Activated naive CD8-positive, alpha-beta T cell treated with anti-CD3 and anti-CD28 coated beads, Interleukin-2, amount 50 U/mL, for 16 hours (primary cell): ENCODE data around the gene FHOD3.

Experiments used
- DNase-seq: peaks from one replicate; pipeline ENCODE4 v3.0.0-alpha.2; 2020; ENCODE audit warnings: low read depth, low spot score

FHOD3 gene

DNA sequence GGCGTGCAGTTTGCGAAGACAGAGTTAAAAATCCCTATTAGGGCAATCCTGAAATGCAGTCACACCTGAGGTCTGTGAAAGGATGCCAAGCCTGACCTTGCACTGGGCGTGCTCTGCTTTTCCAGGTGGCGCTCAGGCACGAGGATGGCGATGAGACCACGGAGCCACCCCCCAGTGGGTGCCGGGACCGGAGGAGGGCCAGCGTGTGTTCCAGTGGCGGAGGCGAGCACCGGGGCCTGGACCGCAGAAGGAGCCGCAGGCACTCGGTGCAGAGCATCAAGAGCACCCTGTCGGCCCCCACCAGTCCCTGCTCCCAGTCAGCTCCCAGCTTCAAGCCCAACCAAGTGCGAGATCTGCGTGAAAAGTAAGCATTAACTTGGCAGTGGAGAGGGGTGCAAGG is 327.9 kb downstream of the FHOD3 start:
- no peak for DNase-seq

DNA sequence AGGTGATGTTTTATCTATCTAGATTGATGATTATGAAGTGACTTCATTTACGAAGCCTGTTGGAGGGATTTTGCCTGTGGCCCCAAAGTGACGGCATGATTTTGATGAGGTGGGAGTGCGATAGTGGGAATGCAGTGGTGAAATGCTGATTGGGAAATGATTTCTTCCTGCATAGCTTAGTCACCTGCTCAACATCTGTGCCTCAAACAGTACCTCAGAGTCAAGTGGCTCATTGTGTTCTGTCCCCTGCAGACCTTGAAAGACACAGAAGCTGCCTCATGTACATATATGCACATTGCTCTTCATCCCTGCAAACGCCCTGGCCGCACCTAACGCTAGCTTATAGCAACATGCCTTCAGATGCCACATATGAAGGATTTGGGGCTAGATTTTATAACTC is 330.1 kb downstream of the FHOD3 start:
- no peak for DNase-seq

DNA sequence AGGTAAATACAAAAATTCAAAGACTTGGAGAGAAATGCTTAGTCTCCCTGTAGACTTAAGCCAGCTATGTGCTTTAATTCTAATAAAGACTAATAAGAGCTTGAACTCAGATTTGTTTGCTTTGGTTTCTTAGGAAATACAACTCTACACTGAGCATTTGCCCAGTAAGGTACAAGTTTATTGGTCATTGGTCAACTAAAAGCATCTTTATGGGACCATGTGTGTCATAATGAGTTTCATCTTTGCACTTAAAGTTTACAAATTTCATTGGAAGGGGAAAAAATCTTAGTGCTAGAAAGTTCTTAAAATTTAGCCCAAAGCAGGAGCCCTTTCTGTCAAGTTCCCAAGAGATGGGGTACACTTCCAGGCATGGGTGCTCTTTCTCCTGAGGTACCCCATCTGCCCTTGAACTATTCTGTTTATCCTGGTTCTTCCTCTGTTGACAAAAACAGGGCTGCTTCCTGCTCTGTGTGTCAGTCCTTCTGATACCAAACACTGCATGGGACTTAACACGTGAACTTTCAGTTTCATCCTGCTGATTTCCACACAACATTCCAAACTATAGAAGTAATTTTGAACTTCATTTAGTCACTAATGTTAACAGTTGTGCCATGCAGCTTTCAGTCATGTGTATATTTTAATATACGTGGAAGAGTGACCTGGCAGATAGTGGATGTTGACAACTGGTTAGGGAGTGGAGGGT is 331.1 kb downstream of the FHOD3 start:
- DNase-seq = no peak

DNA sequence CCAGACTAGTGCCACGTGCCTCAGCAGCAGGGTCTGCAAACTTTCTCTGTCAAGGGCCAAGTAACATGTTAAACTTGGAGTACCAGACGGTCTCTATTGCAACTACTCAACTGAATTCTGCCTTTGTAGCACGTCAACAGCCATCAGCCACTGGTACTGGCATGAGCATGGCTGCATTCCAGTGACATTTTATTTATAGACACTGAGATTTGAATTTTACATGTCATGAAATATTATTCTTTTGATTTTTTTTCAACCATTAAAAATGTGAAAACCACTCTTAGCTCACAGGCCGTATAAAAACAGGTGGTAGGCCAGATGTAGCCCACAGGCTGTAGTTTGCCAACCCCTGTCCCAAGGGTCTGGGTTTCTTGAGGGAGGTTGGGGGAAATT is 331.6 kb downstream of the FHOD3 start:
- DNase-seq = no peak

DNA sequence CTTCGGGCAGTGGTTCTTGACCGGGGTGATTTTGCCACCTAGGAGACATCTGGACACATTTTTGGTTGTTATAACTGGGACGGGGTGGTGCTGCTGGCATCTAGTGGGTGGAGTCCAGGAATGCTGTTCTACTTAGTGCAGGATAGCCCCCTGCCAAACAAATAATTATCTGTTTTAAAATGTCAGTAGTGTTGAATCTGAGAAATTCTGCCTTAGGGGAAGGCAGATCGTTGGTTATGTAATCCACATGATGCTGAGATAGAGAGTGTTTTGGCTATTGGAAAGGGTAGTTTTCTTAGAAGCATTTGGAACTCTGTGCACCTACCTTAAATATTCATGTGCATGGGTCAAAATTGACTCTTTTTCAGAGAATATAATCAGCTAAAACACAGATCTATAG is 332.3 kb downstream of the FHOD3 start:
- no peak for DNase-seq

DNA sequence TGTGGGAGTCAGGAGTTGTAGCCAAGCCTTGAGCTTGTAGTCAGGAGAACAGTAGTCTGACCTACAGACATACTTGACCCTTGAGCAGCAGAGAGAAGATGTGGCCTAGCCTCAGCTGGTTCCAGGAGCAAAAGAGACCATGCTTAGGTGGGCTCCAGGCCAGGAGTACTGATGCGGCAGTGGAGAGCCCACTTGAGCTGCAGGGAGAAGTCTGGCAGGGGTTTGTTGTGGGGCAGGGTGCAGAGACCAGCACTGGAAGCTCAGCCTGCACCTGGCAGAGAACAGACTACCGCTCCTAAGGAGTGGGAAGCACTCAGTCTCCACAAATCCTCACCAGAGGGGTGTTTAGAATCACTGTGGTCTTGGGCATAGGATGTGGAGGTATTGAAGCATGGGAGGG is 333.4 kb downstream of the FHOD3 start:
- DNase-seq = no peak

DNA sequence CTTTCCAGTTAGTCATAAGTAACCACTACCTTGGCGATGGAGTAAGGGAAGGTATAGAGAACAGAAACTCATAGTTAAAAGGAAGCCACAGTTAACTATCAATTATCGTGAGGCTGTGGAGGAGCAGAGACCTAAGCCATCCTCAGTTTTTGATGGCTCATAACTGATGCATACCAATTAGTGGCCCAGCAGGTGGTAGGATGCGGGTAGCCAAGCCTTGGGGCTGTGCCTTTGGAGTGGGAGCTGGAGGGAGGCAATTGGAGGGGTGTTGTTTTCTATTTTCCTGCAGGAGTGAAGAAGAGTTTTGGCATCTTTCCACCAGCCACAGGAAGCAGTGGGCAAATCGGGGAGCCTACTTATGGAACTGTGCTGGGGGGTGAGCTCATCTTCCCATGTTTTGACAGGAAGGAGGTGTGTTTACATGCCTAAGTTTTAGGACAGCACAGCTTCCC is 336.5 kb downstream of the FHOD3 start:
- DNase-seq = no peak

DNA sequence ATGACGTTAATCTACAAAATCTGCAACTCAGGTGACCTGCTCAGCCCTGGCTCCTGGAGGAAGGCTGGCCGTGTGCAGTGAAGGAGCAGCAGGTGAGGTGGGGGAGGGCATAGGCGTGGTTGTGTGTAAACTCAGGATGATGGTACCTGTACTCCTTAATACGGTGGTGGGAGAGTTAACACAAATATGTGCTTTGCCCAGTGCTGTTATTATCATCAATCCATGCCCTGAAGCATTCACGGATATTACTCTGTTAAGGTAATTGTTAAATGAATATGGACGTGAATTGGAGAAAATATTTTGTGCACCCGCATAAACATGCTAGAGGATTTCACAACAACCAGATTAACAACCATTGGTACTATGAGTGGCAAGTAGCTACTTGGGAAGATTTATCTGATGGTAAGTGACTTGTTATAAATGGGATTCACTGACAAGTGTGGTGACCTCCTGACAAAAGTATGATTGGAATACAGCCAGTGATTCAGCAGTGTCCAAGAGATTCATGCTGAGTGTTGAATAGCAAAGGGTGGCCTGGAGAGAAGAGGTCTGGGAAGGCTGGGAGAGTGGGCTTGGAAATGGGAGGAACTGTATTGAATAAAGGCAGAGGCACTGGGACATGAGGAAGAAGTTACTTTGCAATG is 337.2 kb downstream of the FHOD3 start:
- no peak for DNase-seq

DNA sequence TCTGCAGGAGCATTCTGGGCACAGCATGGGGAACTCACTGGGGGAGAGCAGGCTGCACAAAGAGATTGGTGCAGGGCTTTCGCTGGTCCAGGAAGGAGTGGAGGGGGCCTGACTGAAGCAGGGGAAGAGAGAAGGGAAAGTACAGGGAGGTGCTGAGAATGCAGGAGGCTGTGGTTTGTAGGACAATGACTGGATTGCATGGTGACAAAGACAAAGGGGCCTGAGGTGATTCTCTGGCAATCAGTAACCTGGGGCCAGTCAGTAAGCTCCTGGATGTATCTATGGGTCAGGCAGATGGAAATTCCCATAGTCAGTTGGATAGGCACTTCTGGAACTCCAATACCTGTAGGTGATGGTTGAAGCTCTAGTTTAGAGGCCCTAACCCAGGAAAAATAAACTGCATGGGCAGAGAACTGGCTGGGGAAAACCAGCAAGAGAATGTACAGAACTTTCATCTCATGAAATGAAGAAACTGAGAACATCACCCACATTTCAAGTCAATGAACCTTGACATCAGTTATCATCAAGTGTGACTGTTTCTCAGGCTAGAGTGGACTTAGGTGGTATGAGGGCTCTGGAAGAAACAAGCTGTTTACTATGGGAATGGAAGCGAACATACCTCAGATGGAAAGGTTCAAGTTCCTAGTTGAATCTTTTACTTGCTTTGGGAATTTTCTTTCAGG is 338.0 kb downstream of the FHOD3 start:
- no peak for DNase-seq

DNA sequence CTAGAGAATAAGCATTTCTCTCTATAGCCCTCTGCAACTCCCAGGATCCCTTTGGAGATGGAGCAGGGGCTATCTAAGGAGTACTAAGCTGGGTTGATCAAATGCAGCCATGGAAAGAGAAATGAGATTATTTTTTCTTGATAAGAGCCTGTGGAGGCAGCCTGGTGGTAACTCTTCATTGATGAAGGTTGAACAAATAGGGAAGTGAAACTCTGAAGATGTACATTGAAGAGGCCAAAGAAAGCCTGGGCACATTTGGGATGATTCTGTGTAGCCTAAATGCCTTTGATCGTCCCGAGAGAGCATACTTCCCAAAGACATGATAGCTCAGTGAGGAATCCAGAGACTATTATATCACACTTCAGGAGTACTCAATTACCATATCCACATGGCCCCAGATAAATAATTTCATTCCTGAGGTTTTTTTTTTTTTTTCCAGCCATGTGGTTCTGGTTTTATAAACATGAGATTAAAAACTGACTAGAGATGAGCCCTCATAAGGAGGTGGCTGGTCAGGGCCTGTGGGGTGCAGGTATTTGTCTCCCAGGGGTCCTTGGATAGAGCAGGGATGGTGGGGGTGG is 338.8 kb downstream of the FHOD3 start:
- DNase-seq = no peak

DNA sequence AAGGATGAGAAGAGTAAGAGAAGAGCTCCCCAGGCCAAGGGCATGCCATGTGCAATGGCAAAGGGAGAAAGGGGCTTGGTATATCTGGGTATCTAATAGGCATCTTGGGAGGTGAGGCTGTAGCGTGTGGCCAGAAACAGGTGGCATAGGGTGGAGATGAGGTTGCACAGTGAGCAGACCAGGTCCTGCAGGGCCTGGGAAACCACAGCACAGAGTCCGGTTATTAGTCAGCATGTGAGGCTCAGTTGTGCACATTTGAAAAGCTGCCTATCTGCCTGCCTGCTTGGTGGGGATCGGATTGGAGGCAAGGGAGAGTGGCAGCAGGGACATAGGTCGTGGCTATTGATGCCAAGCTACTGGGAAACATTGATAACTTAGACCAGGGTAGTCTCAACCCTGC is 340.7 kb downstream of the FHOD3 start:
- DNase-seq = no peak

DNA sequence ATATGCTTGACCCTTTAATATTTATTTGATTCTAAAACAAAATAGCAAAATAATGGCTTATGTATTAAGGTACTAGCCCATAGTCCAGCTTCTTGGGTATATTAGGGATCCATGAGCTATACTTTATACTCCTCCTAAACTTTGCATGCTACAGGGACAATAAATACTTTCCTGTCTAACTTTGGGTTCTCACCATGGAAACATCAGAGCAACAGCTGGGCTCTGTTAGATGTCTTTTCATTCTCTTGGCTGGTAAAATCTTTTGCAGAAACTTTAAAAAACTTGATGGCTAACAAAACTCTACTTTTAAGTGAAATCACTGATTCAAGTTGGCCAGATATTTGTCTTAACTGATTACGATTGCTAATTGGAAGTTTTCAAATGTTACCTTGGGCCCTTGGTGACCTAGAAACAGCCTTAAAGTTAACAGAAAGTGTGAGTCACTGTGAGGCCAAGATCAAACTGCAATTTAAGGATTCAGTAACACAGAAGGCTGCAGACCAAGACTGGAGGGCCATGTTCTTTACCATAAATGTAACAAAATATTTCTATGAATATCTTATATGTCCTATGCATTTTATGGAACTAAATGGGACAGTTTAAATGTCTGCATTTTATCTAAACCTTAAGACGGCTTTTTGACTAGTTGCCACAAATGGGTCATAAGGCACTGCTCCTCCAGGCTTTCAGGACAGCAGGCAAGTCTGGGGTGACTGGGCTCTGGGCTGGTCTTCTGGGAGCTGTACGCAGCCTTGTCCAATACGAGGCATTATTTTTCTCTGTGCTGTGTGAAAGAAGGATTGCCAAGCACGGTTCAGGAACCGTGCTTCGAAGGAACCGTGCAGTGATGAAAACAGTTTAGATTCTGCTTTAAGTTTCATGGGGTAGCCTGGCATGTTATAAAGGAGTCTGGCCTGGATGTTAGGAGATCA is 342.8 kb downstream of the FHOD3 start:
- DNase-seq = no peak

DNA sequence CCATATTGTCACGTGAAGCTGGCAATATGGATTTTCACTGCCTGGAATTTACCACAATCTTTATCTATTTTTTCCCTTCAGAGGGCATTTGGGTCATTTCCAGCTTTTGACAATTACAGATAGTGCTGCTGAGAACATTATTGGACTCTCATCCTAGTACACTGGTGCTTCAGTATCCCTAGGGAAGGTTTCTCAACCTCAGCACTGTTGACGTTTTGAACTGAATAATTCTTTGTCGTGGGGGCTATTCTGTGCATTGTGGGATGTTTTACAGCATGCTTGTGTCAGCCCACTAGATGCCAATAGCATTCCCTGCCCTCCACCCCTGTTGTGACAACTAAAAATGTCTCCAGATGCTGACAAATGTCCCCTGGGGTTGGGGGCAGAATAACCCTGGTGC is 345.5 kb downstream of the FHOD3 start:
- no peak for DNase-seq

DNA sequence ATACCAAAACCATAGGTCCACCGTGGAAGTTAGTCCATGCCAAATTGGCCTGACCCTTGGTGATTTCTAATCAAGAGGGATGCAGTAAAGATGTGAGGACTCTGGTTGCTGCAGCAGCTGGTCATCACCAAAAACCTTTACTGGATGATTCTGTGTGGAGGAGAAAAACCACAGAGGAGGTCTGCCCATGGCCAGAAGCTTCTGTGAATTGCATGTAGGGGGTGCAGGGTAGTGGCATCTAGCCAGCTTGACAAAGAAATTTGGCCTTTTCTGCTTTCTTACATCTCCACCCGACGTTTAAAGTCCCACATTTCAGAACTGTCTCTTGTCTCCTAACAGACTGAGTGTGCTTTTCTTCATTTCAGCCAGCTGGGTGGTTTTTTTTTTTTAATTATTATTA is 351.3 kb downstream of the FHOD3 start:
- no peak for DNase-seq

DNA sequence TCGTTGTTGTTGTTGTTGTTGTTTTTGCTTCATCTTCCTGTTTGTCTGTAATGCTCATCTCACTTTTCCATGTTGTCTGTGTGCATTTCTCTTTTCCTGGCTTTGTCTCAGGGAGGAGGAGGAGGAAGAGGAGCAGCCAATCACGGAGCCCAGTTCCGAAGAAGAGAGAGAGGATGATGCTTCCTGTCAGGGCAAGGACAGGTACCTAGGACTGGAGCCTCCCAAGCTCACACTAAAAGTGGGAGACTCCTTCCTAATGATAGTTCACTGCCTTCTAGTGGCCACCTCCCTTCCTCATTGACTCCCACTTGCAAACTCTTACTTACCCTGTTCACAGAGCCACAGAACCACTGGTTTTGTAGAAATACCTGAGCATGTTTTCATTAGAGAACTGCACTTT is 351.7 kb downstream of the FHOD3 start:
- DNase-seq = no peak

DNA sequence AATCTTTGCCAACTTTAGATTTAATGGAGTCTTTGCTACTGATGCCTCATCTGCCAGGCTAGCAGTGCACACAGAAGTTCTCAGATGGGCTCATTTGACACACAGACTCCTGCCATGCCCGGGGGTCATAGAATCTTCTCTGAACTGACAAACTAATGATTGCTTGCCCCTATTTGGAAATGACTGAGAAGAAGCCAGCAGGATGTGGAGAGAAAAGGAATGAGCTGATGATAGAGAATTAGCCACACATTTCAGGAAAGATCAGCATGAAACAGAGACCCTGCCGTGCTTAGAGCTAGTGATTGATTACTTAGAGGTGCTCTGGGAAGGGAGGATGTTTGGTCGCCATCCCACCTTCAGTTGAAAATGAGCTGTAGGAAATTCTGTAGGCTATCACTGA is 352.8 kb downstream of the FHOD3 start:
- DNase-seq = no peak

DNA sequence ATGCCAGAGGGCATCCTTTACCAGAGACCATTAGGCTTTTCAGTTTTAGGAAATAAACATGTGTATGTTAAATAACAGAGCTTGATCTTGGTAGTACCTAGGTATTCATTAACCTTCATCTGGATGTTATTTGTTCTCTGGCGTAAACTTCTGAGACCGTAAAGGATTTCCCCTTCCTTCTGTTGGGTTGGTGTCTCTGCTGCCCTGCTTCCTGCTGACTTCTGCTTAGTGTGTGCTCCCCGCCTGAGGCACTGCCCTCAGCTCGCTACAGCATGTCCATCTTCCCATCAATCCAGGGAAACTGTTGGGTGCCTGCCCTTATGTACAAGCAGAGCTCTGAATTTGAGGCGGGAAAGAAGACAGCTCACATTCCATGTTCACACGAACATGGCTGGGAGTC is 353.4 kb downstream of the FHOD3 start:
- no peak for DNase-seq

DNA sequence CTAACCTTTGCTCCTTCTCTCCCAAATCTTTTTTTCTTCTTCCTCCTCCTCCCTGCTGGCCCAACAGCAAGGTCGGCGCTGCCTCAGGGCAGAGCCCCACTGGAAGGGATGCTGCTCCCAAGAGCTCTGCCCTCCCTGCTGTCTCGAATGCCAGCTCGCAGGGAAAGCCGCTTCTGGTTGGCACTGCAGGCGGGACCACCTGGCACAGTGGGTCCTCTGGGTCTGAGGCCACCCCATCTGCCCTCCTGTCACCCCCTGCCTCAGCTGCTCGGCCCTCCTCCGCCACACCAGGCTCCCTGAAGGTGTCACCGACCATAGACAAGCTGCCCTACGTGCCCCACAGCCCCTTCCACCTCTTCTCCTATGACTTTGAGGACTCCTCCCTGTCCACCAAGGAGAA is 355.0 kb downstream of the FHOD3 start:
- no peak for DNase-seq

DNA sequence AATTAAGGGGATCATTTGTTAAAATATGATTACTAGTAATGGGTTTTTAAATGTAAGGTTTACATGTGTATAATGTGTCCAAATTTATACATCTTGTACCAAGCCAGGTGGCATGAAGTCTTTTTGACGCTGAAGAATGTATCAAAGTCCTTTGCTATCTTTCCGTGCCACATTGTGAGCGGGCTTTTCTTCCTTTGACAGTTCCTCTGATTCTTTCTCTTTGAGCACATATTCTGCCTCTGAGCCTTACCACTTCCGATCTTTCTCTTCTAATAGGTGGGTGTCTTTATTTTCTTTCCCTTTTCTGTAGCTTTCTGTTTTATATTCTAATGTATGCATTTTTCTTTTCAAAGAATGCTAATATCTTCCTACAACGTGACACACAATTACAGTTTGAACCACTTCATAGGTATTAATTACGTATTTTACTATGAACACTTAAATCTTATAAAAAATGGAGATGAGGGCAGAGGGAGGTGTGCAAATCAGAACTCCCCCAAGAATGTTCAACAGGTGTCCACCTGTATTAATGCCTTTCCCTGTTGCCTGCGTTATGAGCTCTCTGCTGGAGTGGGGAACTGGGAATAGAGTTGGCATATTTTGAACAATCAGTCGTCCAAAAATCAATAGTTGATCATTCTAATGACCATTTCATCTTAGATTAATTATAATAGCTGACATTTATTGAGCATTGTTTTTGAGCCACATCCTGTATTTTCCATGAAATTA is 355.8 kb downstream of the FHOD3 start:
- no peak for DNase-seq

DNA sequence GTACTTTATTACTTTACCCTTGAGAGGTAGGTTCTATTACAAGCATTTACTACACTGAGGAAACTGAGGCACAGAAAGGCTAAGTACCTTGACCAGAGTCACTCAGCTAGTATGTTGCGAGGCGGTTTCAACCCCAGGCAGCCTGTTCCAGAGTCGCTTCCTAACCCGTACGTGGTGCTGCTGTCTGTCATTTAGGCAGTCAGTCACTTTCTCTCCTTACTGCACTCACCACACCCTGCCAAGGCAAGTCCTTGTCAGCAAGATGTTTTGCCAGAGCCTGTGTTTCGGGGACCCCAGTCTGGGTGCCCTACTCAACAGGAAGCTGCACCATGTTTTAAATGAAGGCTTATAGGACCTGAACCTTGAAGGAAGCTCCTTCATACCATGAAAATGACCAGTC is 356.4 kb downstream of the FHOD3 start:
- no peak for DNase-seq

DNA sequence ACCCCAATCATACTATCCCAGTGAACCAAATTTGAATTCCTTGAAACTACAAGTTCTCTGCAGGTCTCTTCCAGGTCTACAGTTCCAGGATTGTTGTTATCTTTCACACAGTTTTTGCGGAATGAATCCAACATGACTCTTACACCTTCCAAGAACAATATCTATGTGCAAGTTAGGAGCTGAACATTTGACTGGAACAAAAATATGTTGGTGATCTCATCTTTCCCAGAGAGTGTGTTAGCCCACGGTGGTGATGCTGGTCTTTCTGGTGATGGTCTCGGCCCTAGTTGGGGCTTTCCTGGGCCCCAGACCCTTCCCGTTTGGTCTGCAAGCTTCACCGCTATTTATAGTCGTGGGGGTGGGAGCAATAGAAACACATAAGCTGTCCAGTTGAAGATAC is 357.6 kb downstream of the FHOD3 start:
- no peak for DNase-seq
